GM23338 (cell line): Measurements from ENCODE around the gene CNTN5. TPM values are rescaled to one million over a fixed set of nuclear protein-coding genes. Genes with fewer than 3 reads are reported as not detected.

Experiments
- ATAC-seq: fragments of 200-7000 bp; cut with Tn5 transposase; 3 replicates; pipeline ENCODE4 v1.9.1; 2020
- DNase-seq: peaks from one replicate; pipeline ENCODE4 v3.0.0-alpha.2; 2015; ENCODE audit warnings: low spot score
- H2AFZ ChIP-seq: fragments of 200-600 bp; sonication (generic); 2 replicates; pipeline ENCODE4 v1.8.0; 2016; ENCODE audit warnings: antibody characterized with exemption, mild to moderate bottlenecking, moderate library complexity
- H3F3A ChIP-seq: fragments of 200-600 bp; sonication (generic); replicated peaks from 2 replicates; pipeline ENCODE4 v1.8.0; 2017; ENCODE audit warnings: antibody characterized with exemption, mixed run types, low read depth
- H3K27ac ChIP-seq: fragments of 200-600 bp; sonication (generic); 2 replicates; pipeline ENCODE4 v1.6.1; 2016; ENCODE audit warnings: low read depth
- H3K27me3 ChIP-seq: fragments of 200-600 bp; sonication (generic); 2 replicates; pipeline ENCODE4 v1.8.0; 2016; ENCODE audit warnings: mild to moderate bottlenecking, mixed run types, moderate library complexity; ENCODE audit not compliant: insufficient read depth
- H3K36me3 ChIP-seq: fragments of 200-600 bp; sonication (generic); 2 replicates; pipeline ENCODE4 v1.8.0; 2016; ENCODE audit warnings: mild to moderate bottlenecking; ENCODE audit not compliant: insufficient read depth
- H3K4me1 ChIP-seq: fragments of 200-600 bp; sonication (generic); 2 replicates; pipeline ENCODE4 v1.8.0; 2016; ENCODE audit warnings: mild to moderate bottlenecking, moderate library complexity; ENCODE audit not compliant: insufficient read depth
- H3K4me2 ChIP-seq: fragments of 200-600 bp; sonication (generic); 2 replicates; pipeline ENCODE4 v1.7.1; 2017; ENCODE audit warnings: mixed run types
- H3K4me3 ChIP-seq: fragments of 200-600 bp; sonication (generic); 2 replicates; pipeline ENCODE4 v1.6.1; 2016; ENCODE audit warnings: mixed run types
- H3K79me2 ChIP-seq: fragments of 200-600 bp; sonication (generic); replicated peaks from 2 replicates; pipeline ENCODE4 v1.8.0; 2017; ENCODE audit warnings: mild to moderate bottlenecking; ENCODE audit not compliant: insufficient read depth
- H3K9me2 ChIP-seq: fragments of 200-600 bp; sonication (generic); 2 replicates; pipeline ENCODE4 v1.8.0; 2017; ENCODE audit not compliant: insufficient read depth
- H4K20me1 ChIP-seq: fragments of 200-600 bp; sonication (generic); replicated peaks from 2 replicates; pipeline ENCODE4 v1.8.0; 2017; ENCODE audit warnings: mild to moderate bottlenecking; ENCODE audit not compliant: insufficient read depth
- H3K27ac Mint-ChIP-seq: 2 replicates; pipeline ENCODE4 v1.8.0; 2020; ENCODE audit warnings: inconsistent platforms, mild to moderate bottlenecking, moderate library complexity, mixed read lengths
- H3K27me3 Mint-ChIP-seq: 3 replicates; pipeline ENCODE4 v1.8.0; 2022; ENCODE audit warnings: low read depth, mild to moderate bottlenecking, moderate library complexity, mixed read lengths, inconsistent platforms; ENCODE audit not compliant: insufficient read depth, poor library complexity
- H3K36me3 Mint-ChIP-seq: 3 replicates; pipeline ENCODE4 v1.8.0; 2021; ENCODE audit warnings: low read depth, mild to moderate bottlenecking, inconsistent platforms, moderate library complexity, mixed read lengths
- H3K4me1 Mint-ChIP-seq: 3 replicates; pipeline ENCODE4 v1.8.0; 2020; ENCODE audit warnings: mild to moderate bottlenecking, inconsistent platforms, mixed read lengths
- H3K4me3 Mint-ChIP-seq: 3 replicates; pipeline ENCODE4 v1.8.0; 2021; ENCODE audit warnings: moderate library complexity, mild to moderate bottlenecking, inconsistent platforms, mixed read lengths
- H3K9me3 Mint-ChIP-seq: 3 replicates; pipeline ENCODE4 v1.8.0; 2020; ENCODE audit warnings: moderate library complexity, mild to moderate bottlenecking, inconsistent platforms, mixed read lengths
- CREB1 ChIP-seq: fragments of 250-450 bp; sonication (Bioruptor Pico); IDR thresholded peaks from 2 replicates; pipeline ENCODE4 v1.5.0; 2020; ENCODE audit warnings: low read depth, mild to moderate bottlenecking, moderate library complexity
- EZH2 ChIP-seq: fragments of 200-600 bp; sonication (generic); IDR thresholded peaks from one replicate; pipeline ENCODE4 v1.8.0; 2017; ENCODE audit warnings: antibody characterized with exemption, mild to moderate bottlenecking, low read depth; ENCODE audit not compliant: unreplicated experiment
- EZH2phosphoT487 ChIP-seq: fragments of 200-600 bp; sonication (generic); IDR thresholded peaks from one replicate; pipeline ENCODE4 v1.8.1; 2018; ENCODE audit warnings: antibody characterized with exemption; ENCODE audit not compliant: unreplicated experiment
- NANOG ChIP-seq: IDR thresholded peaks from 2 replicates; pipeline ENCODE4 v1.6.1; 2016; ENCODE audit warnings: antibody characterized with exemption, borderline replicate concordance
- ZNF114 ChIP-seq: fragments of 250-450 bp; sonication (Bioruptor Pico); IDR thresholded peaks from 2 replicates; pipeline ENCODE4 v1.5.0; 2020; ENCODE audit warnings: mild to moderate bottlenecking, moderate library complexity
- polyA plus RNA-seq: library from polyadenylated mRNA; unstranded; fragments of >200 nt; fragmentation: Nextera tagmentation; extraction: Ambion mirVana; gene quantifications from 2 replicates; pipeline ENCODE4 v1.2.1, GENCODE V29; 2016
- total RNA-seq: library from RNA; depleted of rRNA; stranded (reverse); fragments of >200 nt; shearing (Covaris generic); gene quantifications from 2 replicates; pipeline ENCODE4 v1.2.3, GENCODE V29; 2014
- TF ChIP-seq, protein P1 (sequence below): IDR thresholded peaks from 2 replicates; pipeline ENCODE4 v1.6.1; 2016; ENCODE audit warnings: antibody characterized with exemption
- TF ChIP-seq, protein P2 (sequence below): IDR thresholded peaks from one replicate; pipeline ENCODE4 v1.6.1; 2018; ENCODE audit warnings: antibody characterized with exemption; ENCODE audit not compliant: unreplicated experiment
- TF ChIP-seq, protein P3 (sequence below), 2 experiments: fragments of 200-600 bp in 1 of 2; sonication (generic) in 1 of 2; conservative IDR thresholded peaks; 2 replicates each; pipeline versions ENCODE4 v1.5.1 to v1.6.1; 2016 to 2017; ENCODE audit warnings: antibody characterized with exemption in 2 of 2, low read depth in 2 of 2, mild to moderate bottlenecking in 2 of 2, moderate library complexity in 1 of 2
- TF ChIP-seq, protein P4 (sequence below): fragments of 250-450 bp; sonication (Bioruptor Pico); IDR thresholded peaks from 2 replicates; pipeline ENCODE4 v1.5.0; 2020; ENCODE audit warnings: mild to moderate bottlenecking, moderate library complexity

CNTN5 gene
- total and polyA plus RNA-seq, 2 experiments from 2014 or later: not detected

DNA sequence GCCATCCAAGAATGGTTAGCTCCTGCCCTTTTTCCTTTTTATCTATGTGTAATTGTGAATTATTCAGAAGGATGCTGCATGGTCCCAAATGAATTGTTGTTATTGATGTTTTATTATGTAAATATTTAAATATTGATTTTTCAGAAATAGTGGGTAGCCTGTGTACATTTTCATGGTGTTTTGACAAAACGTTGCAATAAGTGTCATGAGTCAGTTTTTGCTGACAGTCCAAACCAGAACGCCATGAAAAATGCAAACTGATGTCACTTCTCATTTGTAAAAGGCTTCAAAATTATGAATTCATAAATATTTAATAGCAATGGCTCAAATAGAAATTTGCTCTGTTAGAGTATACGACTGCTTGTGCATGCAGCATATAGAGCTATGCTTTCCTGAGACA, 422.5 kb downstream of the CNTN5 start (continued):
- TF ChIP-seq, protein P1, sequence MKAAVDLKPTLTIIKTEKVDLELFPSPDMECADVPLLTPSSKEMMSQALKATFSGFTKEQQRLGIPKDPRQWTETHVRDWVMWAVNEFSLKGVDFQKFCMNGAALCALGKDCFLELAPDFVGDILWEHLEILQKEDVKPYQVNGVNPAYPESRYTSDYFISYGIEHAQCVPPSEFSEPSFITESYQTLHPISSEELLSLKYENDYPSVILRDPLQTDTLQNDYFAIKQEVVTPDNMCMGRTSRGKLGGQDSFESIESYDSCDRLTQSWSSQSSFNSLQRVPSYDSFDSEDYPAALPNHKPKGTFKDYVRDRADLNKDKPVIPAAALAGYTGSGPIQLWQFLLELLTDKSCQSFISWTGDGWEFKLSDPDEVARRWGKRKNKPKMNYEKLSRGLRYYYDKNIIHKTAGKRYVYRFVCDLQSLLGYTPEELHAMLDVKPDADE: no peak
- TF ChIP-seq, protein P2, sequence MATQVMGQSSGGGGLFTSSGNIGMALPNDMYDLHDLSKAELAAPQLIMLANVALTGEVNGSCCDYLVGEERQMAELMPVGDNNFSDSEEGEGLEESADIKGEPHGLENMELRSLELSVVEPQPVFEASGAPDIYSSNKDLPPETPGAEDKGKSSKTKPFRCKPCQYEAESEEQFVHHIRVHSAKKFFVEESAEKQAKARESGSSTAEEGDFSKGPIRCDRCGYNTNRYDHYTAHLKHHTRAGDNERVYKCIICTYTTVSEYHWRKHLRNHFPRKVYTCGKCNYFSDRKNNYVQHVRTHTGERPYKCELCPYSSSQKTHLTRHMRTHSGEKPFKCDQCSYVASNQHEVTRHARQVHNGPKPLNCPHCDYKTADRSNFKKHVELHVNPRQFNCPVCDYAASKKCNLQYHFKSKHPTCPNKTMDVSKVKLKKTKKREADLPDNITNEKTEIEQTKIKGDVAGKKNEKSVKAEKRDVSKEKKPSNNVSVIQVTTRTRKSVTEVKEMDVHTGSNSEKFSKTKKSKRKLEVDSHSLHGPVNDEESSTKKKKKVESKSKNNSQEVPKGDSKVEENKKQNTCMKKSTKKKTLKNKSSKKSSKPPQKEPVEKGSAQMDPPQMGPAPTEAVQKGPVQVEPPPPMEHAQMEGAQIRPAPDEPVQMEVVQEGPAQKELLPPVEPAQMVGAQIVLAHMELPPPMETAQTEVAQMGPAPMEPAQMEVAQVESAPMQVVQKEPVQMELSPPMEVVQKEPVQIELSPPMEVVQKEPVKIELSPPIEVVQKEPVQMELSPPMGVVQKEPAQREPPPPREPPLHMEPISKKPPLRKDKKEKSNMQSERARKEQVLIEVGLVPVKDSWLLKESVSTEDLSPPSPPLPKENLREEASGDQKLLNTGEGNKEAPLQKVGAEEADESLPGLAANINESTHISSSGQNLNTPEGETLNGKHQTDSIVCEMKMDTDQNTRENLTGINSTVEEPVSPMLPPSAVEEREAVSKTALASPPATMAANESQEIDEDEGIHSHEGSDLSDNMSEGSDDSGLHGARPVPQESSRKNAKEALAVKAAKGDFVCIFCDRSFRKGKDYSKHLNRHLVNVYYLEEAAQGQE: no peak
- TF ChIP-seq ZNF114 (CRISPR knock-in tag) (no peak), NANOG (no peak), EZH2 (no peak), EZH2phosphoT487 (no peak)
- TF ChIP-seq, protein P3, sequence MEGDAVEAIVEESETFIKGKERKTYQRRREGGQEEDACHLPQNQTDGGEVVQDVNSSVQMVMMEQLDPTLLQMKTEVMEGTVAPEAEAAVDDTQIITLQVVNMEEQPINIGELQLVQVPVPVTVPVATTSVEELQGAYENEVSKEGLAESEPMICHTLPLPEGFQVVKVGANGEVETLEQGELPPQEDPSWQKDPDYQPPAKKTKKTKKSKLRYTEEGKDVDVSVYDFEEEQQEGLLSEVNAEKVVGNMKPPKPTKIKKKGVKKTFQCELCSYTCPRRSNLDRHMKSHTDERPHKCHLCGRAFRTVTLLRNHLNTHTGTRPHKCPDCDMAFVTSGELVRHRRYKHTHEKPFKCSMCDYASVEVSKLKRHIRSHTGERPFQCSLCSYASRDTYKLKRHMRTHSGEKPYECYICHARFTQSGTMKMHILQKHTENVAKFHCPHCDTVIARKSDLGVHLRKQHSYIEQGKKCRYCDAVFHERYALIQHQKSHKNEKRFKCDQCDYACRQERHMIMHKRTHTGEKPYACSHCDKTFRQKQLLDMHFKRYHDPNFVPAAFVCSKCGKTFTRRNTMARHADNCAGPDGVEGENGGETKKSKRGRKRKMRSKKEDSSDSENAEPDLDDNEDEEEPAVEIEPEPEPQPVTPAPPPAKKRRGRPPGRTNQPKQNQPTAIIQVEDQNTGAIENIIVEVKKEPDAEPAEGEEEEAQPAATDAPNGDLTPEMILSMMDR (conservative IDR thresholded peaks at IDR 0.05; ENCODE audit: low read depth in 2 of 2): no peak

DNA sequence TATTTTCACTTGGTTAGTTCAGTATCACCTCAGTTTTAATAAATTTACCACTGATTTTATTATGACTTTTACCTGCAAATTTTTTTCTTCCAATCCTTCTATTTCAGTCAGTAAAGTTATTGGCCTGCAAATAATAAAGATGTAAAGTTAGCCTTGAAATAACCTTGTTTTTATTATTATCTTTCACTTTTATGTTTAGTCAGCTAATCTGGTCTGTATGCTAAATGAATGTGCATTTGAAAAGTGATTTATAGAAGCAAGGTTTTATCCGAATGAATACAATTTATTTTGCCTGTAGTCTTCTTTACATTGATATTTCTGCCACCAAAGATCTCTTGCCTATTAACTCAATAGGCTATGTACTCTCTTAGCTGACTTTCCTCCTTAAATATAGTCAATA, 425.7 kb downstream of the CNTN5 start:
- no peak overlapping the region for H3K4me2 ChIP-seq
- no peak overlapping the region for H3K4me3 ChIP-seq
- no peaks in the 10 kb centered on the region for H3K36me3 Mint-ChIP-seq
- peaks cover 3% of the 10 kb centered on the region for H3K27me3 Mint-ChIP-seq
- H3K4me1 Mint-ChIP-seq: no peaks in the 10 kb centered on the region
- H3K4me3 Mint-ChIP-seq: no peak overlapping the region
- H3K9me3 Mint-ChIP-seq: no peaks in the 10 kb centered on the region
- no peaks in the 10 kb centered on the region for H3K9me2 ChIP-seq
- ATAC-seq (no peak), DNase-seq (no peak)
- no peak overlapping the region for H3K27ac ChIP-seq
- H3K27ac Mint-ChIP-seq: 0 out of 2 replicates have a peak overlapping the region, but pooled peaks have one; percentile 20
- no peaks in the 10 kb centered on the region for H3K4me1 ChIP-seq
- no peaks in the 10 kb centered on the region for H3K36me3 ChIP-seq
- H3F3A ChIP-seq: no peaks in the 10 kb centered on the region
- no peaks in the 10 kb centered on the region for H3K27me3 ChIP-seq
- H4K20me1 ChIP-seq: no peaks in the 10 kb centered on the region
- H2AFZ ChIP-seq: no peak overlapping the region; the same call in 1 of the 2 replicates
- H3K79me2 ChIP-seq: no peaks in the 10 kb centered on the region
- TF ChIP-seq, protein P4, sequence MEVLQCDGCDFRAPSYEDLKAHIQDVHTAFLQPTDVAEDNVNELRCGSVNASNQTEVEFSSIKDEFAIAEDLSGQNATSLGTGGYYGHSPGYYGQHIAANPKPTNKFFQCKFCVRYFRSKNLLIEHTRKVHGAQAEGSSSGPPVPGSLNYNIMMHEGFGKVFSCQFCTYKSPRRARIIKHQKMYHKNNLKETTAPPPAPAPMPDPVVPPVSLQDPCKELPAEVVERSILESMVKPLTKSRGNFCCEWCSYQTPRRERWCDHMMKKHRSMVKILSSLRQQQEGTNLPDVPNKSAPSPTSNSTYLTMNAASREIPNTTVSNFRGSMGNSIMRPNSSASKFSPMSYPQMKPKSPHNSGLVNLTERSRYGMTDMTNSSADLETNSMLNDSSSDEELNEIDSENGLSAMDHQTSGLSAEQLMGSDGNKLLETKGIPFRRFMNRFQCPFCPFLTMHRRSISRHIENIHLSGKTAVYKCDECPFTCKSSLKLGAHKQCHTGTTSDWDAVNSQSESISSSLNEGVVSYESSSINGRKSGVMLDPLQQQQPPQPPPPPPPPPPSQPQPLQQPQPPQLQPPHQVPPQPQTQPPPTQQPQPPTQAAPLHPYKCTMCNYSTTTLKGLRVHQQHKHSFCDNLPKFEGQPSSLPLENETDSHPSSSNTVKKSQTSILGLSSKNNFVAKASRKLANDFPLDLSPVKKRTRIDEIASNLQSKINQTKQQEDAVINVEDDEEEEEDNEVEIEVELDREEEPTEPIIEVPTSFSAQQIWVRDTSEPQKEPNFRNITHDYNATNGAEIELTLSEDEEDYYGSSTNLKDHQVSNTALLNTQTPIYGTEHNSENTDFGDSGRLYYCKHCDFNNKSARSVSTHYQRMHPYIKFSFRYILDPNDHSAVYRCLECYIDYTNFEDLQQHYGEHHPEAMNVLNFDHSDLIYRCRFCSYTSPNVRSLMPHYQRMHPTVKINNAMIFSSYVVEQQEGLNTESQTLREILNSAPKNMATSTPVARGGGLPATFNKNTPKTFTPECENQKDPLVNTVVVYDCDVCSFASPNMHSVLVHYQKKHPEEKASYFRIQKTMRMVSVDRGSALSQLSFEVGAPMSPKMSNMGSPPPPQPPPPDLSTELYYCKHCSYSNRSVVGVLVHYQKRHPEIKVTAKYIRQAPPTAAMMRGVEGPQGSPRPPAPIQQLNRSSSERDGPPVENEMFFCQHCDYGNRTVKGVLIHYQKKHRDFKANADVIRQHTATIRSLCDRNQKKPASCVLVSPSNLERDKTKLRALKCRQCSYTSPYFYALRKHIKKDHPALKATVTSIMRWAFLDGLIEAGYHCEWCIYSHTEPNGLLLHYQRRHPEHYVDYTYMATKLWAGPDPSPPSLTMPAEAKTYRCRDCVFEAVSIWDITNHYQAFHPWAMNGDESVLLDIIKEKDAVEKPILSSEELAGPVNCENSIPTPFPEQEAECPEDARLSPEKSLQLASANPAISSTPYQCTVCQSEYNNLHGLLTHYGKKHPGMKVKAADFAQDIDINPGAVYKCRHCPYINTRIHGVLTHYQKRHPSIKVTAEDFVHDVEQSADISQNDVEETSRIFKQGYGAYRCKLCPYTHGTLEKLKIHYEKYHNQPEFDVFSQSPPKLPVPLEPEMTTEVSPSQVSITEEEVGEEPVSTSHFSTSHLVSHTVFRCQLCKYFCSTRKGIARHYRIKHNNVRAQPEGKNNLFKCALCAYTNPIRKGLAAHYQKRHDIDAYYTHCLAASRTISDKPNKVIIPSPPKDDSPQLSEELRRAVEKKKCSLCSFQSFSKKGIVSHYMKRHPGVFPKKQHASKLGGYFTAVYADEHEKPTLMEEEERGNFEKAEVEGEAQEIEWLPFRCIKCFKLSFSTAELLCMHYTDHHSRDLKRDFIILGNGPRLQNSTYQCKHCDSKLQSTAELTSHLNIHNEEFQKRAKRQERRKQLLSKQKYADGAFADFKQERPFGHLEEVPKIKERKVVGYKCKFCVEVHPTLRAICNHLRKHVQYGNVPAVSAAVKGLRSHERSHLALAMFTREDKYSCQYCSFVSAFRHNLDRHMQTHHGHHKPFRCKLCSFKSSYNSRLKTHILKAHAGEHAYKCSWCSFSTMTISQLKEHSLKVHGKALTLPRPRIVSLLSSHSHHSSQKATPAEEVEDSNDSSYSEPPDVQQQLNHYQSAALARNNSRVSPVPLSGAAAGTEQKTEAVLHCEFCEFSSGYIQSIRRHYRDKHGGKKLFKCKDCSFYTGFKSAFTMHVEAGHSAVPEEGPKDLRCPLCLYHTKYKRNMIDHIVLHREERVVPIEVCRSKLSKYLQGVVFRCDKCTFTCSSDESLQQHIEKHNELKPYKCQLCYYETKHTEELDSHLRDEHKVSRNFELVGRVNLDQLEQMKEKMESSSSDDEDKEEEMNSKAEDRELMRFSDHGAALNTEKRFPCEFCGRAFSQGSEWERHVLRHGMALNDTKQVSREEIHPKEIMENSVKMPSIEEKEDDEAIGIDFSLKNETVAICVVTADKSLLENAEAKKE (CRISPR knock-in tag): no peak
- TF ChIP-seq CREB1 (CRISPR knock-in tag): no peak
- TF ChIP-seq, protein P1: no peak
